Anterior cingulate cortex (tissue), 58 donors: Measurements from ENCODE around the gene CDK14.

Experiments
- DNase-seq, 58 donors: peaks; one replicate each; lab custom pipeline; 2025; lab: John Stamatoyannopoulos, UW

CDK14 gene

DNA sequence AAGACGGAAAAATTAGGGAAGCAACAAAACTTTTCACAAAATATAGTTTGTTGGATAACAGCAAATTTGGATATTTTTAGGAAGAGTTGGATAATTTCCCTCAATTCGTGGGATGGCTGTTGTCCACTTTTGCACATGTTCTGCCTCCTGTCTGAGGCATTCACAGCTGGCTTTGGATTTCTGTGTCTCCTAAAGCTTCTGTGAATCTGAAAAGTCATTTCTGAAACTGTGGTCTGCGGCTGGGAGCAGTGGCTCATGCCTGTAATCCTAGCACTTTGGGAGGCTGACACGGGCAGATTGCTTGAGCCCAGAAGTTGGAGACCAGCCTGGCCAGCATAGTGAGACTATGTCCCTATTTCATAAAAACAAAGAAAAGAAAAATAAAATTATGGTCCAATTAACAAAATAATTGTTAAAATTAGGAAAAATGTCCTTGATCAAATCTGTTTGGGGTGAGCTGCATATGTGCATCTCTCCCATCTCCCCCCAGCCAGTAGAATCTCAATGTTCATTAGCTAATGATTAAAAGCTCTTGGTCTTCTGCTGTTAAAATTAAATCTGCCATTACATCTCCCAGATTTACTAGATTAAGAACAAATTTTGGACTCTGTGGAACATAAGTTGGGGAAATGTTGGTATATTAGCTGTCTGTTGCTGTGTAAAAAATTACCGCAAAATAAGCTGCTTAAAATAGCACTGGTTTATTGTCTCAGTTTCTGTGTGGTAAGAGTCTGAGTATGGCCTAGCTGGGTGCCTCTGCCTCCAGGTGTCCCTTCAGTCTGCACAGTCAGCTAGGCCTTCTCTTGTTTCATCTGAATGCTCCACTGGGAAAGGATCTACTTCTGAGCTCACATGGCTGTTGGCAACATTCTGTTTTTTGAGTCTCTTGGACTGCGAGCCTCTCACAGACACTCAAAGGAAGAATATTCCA is 336.1 kb downstream of the CDK14 start:
- DNase-seq = no peak

DNA sequence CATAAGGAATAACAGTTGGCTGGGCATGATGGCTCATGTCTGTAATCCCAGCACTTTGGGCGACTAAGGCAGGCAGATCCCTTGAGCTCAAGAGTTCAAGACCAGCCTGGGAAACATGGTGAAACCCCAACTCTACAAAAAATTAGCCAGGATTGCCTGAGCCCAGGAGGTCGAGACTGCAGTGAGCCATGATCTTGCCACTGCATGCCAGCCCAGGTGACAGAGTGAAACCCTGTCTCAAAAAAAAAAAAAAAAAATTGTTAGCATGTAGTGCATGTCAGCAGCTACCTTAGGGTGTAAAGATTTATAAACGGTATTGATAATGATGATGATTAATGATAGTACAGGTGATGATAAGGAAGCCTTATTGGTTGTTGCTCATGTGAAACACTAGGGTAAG is 336.9 kb downstream of the CDK14 start:
- DNase-seq = no peak

DNA sequence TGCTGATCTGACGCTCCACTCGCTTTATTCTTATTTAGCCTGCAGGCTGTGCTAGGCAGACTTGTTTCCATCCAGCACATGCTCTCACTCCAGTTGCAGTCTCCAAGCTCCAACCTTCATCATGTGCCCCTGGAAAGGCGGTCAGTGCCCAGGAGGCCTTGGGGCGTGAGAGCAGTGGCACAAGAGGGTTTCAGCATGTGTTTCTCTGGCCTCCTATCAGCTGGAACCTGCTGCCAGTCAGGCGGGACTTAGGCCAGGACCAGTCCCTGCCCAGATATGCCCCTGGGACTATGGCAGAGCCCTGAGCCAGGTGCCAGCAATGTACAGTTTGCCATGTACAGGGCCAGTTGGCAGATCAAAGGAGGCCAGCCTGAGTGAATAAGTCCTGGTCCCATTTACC is 337.9 kb downstream of the CDK14 start:
- no peak for DNase-seq

- no peak for DNase-seq
Observed at GRCh38 chr7:90938371-90938770, 342.2 kb downstream of the CDK14 start.

DNA sequence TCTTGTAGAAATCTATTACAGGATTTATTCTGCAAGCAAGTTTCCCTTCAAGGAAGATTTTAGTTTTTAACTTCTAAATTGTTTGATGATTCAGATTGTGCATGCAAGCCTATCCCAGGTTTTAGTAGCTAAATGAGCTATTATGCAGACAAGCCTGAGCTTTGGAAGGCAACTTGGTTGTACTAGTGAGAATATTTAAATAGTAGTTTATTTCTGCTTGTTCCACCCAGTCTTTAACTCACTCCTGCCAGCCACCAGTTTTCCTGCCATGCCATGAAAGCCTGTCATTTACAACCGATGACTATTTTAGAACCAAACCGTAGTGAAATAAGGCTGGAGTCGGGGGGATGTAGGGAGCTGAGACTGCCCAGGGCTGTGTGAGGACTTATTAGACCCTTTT is 343.5 kb downstream of the CDK14 start:
- no peak for DNase-seq

- DNase-seq = no peak
Observed at GRCh38 chr7:90944021-90944420, 347.9 kb downstream of the CDK14 start.

GRCh38 chr7:90945104-90945787 is 349.1 kb downstream of the CDK14 start:
- no peak for DNase-seq

GRCh38 chr7:90946730-90947501 is 350.8 kb downstream of the CDK14 start:
- no peak for DNase-seq

DNA sequence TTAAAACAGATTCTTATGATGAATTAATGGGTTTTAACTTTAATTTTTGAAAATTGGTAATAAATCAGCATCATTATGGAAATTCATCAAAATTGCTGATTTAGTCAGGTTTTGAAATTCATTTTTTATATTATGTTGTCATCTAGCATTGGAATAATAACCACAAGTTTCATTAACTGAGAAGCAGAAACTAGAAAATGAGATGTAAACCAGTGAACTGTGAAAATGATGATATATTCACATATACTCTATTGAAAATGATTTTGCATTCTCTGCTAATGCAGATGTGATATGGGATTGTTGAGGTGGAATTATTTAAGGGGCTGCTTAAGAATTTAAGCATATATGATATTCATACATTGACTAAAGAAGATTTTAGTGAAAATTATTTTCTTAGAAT is 352.0 kb downstream of the CDK14 start:
- DNase-seq = no peak

GRCh38 chr7:90951229-90951628 is 355.1 kb downstream of the CDK14 start:
- no peak for DNase-seq

GRCh38 chr7:90951986-90952954 is 356.1 kb downstream of the CDK14 start:
- DNase-seq = no peak

DNA sequence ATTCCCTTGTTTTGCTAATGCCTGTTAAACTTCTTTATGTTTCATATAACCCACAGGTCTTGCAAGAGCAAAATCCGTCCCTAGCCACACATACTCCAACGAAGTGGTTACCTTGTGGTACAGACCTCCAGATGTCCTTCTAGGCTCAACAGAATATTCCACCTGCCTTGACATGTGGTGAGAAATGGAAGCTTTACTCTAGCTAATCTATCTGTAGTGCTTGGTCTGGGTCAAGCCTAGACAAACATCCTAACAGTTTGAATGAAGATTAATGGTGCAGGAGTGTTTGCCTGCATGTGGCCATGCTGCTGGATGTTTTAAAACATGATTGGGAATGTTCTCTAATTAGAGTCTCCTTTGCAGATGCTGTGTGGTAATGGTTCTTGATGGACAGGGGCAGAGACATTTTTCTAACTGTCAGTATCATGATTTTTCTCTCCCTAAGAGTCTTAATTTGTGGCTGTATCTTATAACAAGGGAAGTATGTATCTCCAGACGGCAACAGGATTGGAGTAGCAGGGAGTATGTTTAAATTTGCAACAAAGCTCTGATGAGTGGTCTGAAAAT is 359.6 kb downstream of the CDK14 start:
- DNase-seq = no peak

DNA sequence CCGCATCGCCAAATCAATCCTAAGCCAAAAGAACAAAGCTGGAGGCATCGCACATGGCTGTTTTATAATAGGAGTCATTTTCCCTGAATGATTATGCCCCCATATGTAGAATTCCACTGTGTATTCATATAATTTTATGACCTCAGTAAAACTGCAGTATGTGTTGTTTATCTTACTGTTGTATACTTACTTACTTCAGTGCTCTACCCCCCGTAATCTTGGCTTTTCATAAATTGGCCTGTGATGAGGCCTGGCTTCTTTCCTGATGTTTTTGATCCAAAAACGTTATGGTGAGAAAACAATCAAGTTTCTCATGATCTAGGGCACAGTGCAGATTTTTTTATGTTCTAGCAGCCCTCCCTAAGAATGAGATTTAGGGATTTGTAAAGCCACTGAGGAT is 361.8 kb downstream of the CDK14 start:
- DNase-seq = no peak

DNA sequence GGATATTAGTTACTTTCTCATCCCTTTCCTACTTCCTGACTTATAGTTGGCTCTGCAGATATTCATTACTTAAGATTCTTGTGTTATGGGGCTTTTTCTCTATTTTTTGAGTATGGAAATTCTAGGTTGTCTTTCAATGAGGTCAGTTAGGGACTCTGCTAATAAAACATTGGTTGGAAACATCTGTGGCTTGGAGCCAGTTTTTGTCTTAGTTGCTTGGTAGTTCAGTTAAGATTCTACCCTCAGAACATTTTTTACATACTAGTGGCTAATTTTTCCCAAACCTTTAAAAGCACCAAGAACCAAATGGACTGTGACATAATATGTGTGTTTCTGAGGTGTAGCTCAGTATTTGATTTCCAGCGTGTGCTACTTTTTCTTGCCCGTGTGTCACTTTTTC is 362.5 kb downstream of the CDK14 start:
- DNase-seq = no peak

DNA sequence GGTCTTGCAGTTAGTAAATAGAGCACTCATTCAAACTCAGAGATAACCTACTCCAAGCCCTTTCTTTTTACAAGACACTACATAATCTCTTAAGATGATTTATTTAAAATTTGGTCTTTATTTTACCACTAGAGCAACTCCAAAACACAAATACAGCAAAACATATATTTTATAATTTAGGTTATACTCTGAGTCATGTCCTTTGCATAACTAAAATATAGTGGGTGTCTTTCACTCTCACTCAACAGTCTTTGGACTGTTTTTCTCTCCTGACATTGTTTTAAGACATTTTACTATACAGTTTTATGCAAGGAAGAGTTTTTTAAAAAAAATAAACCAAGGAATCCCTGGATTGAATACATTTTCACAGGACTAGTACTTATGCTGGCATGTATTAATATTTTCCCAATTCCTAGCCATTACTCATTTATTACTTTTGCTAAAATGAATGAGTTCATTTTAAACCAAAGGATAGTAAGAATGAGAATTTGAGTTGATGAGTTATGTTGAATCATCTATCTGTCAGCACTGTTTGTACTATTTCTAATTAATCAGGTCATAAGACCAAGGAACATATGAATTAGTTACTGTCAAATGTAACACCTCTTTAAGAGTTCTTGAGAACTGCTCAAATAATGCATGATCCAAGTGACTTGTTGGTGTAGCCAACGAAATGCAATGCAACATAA is 365.1 kb downstream of the CDK14 start:
- DNase-seq = no peak

DNA sequence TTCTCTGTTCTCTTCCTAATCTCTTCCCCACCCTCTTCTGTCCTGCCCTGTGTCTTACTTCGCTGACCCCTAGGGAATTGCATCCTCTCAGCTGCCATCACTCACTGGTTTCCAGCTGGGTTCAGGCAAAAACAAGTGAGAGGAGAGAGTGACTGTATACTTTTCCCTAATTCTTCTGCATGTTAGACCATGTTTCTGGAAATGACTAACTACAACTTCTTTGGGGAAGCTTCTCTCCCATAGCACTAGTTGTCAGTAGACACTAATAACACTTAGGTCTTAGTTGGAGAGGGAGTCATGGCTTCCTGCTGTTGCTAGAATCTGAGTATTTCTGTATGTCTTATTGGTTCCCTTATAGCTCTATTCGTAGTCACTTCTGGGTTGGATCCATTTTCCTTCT is 369.1 kb downstream of the CDK14 start:
- DNase-seq = no peak

- DNase-seq = no peak
Observed at GRCh38 chr7:90966346-90966745, 370.2 kb downstream of the CDK14 start.

GRCh38 chr7:90968871-90969270 is 372.8 kb downstream of the CDK14 start:
- no peak for DNase-seq
